ENCODE measurements around the gene HID1.

DNA sequence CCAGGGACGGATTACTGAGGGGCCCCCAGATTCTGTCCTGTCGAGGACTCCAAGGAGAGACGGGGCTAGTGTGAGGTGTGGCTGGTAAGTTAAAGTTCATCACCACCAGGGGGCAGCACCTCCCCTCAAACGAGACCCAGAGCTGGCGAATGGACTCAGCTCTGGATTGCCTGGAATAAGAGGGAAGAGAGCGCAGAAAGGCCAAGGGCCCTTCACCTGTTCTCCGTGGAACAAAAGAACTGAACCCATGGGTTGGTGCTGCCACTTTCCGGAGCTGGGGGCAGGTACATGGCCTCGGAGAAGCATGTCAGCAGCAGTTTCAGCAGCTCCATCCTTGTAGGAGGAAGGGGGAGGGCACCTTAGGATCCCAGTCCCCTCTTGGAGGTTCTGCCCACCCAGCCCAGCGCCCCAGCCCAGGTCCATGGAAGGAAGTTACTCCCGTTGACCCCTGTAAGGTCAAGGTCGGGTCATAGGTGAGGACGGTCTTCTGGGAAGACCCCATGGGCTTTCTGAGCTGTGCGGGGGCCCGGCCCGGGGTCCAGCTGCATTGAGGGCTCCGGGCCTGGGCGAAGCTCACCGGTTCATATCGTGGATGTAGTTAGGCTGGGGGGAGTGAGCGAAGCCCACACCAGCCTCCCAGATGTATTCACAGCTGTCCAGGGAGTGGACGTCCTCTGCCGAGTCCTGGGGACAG lies 10.8 kb downstream of the HID1 start:
- TF ChIP-seq, protein P1, sequence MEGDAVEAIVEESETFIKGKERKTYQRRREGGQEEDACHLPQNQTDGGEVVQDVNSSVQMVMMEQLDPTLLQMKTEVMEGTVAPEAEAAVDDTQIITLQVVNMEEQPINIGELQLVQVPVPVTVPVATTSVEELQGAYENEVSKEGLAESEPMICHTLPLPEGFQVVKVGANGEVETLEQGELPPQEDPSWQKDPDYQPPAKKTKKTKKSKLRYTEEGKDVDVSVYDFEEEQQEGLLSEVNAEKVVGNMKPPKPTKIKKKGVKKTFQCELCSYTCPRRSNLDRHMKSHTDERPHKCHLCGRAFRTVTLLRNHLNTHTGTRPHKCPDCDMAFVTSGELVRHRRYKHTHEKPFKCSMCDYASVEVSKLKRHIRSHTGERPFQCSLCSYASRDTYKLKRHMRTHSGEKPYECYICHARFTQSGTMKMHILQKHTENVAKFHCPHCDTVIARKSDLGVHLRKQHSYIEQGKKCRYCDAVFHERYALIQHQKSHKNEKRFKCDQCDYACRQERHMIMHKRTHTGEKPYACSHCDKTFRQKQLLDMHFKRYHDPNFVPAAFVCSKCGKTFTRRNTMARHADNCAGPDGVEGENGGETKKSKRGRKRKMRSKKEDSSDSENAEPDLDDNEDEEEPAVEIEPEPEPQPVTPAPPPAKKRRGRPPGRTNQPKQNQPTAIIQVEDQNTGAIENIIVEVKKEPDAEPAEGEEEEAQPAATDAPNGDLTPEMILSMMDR (IDR thresholded peaks at IDR 0.05; ENCODE audit: insufficient read depth, low read depth, low read length): peak; percentile 70
- no peak for TF ChIP-seq EZH2 (IDR thresholded peaks at IDR 0.05; ENCODE audit: insufficient read depth, low read length)
